AG04450 (cell line): ENCODE measurements around the gene GSG1L. TPM values are rescaled to one million over a fixed set of nuclear protein-coding genes. Genes with fewer than 3 reads are reported as not detected.

ENCODE experiments used
- CTCF ChIA-PET: fragments of 300-600, 350-600 bp; formaldehyde crosslinking; extraction: SDS; loops from one replicate; lab custom pipeline; 2022; ENCODE audit warnings: antibody characterized with exemption, inconsistent platforms; lab: Charles Lee
- POLR2A ChIA-PET: fragments of 350-600 bp; formaldehyde crosslinking; extraction: SDS; loops from one replicate; lab custom pipeline; 2021; ENCODE audit warnings: antibody characterized with exemption, inconsistent platforms; lab: Yijun Ruan, JAX
- DNase-seq: peaks from one replicate; pipeline ENCODE4 v3.0.0-alpha.2; 2011; ENCODE audit warnings: low read depth, low spot score
- H3K27ac ChIP-seq: one replicate; pipeline ENCODE4 v1.5.1; 2012; ENCODE audit warnings: low read depth, low read length, control low read depth
- H3K27me3 ChIP-seq: one replicate; pipeline ENCODE4 v1.6.0; 2012; ENCODE audit warnings: low read length; ENCODE audit not compliant: control insufficient read depth, insufficient read depth
- H3K4me3 ChIP-seq: 2 replicates; pipeline ENCODE4 v1.5.1; 2011; ENCODE audit warnings: mild to moderate bottlenecking, low read depth, low read length, control low read depth
- H3K9me3 ChIP-seq: 2 replicates; pipeline ENCODE4 v1.5.1; 2012; ENCODE audit warnings: low read length; ENCODE audit not compliant: control insufficient read depth, insufficient read depth
- CTCF ChIP-seq: IDR thresholded peaks from 2 replicates; pipeline ENCODE4 v1.5.1; 2011; ENCODE audit warnings: low read depth, low read length, control low read depth, inconsistent platforms
- polyA minus RNA-seq: library from RNA; depleted of rRNA, polyadenylated mRNA; stranded (reverse); fragments of >200 nt; gene quantifications from 2 replicates; pipeline ENCODE4 v1.2.3, GENCODE V29; 2011; rRNA and poly(A)+ RNA removed
- polyA plus RNA-seq: library from polyadenylated mRNA; depleted of rRNA; stranded (reverse); fragments of >200 nt; gene quantifications from 2 replicates; pipeline ENCODE4 v1.2.3, GENCODE V29; 2011; rRNA removed

GSG1L gene
- polyA plus RNA-seq (not detected in 2 replicates), polyA minus RNA-seq (not detected in 2 replicates)

- POLR2A ChIA-PET, result no interaction called here
- no peak for TF ChIP-seq CTCF
- peaks cover 63% of the 10 kb centered on the region for H3K27me3 ChIP-seq
- no peak for DNase-seq
- no peak within 1 kb of the TSS for H3K27ac ChIP-seq
- H3K9me3 ChIP-seq, result no peaks in the 10 kb centered on the region; the same call in 1 of the 2 replicates
- CTCF ChIA-PET, result interaction anchor here (1.1 to 1.3 kb wide), 2 partner anchors 154 to 423 kb away, joined by 3 to 4 read pairs; no protein-coding TSS in a partner anchor
- no peak within 1 kb of the TSS for H3K4me3 ChIP-seq
These were observed at the start of gene GSG1L for GRCh38 chr16:28063591-28064061. Gene GSG1L, minus strand, starts transcription at chr16:28063714. Its CDS starts 290 bp downstream, at chr16:28063424.

GRCh38 chr16:28112908-28113307 lies 49.4 kb upstream of the GSG1L start:
- no peak for TF ChIP-seq CTCF
- DNase-seq, result no peak
- ChIA-PET POLR2A (no interaction called here), CTCF (no interaction called here)
- Histone ChIP-seq H3K27ac (no peak overlapping the region), H3K9me3 (no peaks in the 10 kb centered on the region), H3K4me3 (no peak overlapping the region), H3K27me3 (no peaks in the 10 kb centered on the region)

- Histone ChIP-seq H3K9me3 (no peaks in the 10 kb centered on the region), H3K4me3 (no peak overlapping the region), H3K27me3 (no peaks in the 10 kb centered on the region), H3K27ac (no peak overlapping the region)
- ChIA-PET POLR2A (no interaction called here), CTCF (no interaction called here)
- TF ChIP-seq CTCF, result no peak
- no peak for DNase-seq
These were observed 47.5 kb upstream of the GSG1L start for GRCh38 chr16:28110977-28111376.

- Histone ChIP-seq H3K27ac (no peak overlapping the region), H3K27me3 (no peaks in the 10 kb centered on the region), H3K4me3 (no peak overlapping the region), H3K9me3 (no peaks in the 10 kb centered on the region)
- DNase-seq, result no peak
- ChIA-PET CTCF (no interaction called here), POLR2A (no interaction called here)
- TF ChIP-seq CTCF, result no peak
These were observed 47.0 kb upstream of the GSG1L start for GRCh38 chr16:28110479-28110878.

- H3K27me3 ChIP-seq, result no peaks in the 10 kb centered on the region
- H3K27ac ChIP-seq, result no peak overlapping the region
- DNase-seq, result no peak
- POLR2A ChIA-PET, result no interaction called here
- no peaks in the 10 kb centered on the region for H3K9me3 ChIP-seq
- H3K4me3 ChIP-seq, result no peak overlapping the region
- CTCF ChIA-PET, result interaction anchor here (0.6 kb wide), 1 partner anchor 564 kb away, joined by 4 read pairs; no protein-coding TSS in a partner anchor
- no peak for TF ChIP-seq CTCF
These were observed 46.6 kb upstream of the GSG1L start for GRCh38 chr16:28110074-28110473.
